ENCODE measurements around the gene NBPF4. TPM values are rescaled to one million over a fixed set of nuclear protein-coding genes. Genes with fewer than 3 reads are reported as not detected.

Gene NBPF4
- total and polyA plus RNA-seq, 5 experiments from 2014 or later, result not detected

DNA sequence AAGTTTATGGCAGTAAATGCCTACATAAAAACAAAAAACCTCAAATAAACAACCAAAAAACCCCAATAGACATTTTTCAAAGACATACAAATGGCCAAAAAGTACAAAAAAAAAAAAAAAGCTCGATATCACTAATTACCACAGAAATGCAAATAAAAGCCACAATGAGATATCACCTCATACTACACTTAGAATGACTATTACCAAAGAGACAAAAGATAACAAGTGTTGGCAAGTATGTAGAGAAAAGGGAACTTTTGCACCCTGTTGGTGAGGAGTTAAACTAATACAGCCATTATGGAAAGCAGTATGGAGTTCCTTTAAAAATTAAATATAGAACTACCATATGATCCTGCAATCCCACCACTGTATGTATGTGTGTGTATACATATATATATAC lies 64.9 kb downstream of the NBPF4 start:
- no peak overlapping the region for H3K27ac Mint-ChIP-seq
- POLR2A ChIA-PET, result no interaction called here

More for the DNA sequence above, 64.9 kb downstream of the NBPF4 start:
- peaks cover 35 to 68% (median 64%) of the 10 kb centered on the region in 3 donors for H3K36me3 Mint-ChIP-seq
- peaks cover 8 to 17% (median 11%) of the 10 kb centered on the region in 4 donors for H3K4me1 Mint-ChIP-seq
- H3K9me3 Mint-ChIP-seq, result peaks cover 0 to 18% (median 4%) of the 10 kb centered on the region in 9 donors
- no peak overlapping the region for H3K4me3 Mint-ChIP-seq
- no peak for DNase-seq
- ATAC-seq, result no peak
- no peaks in the 10 kb centered on the region for H3K27me3 Mint-ChIP-seq

Other genes starting within 250 kb of the NBPF4 start
- gene SLC25A24, start 43.7 kb downstream of the NBPF4 start, total RNA-seq, result 10 to 100 TPM; 11.2 to 12.7 TPM
- gene SLC25A24, start 43.7 kb downstream of the NBPF4 start, polyA plus RNA-seq, result 10 to 100 TPM in 1 of 3 donors, 1 to 10 TPM in 2; 6.4 to 10.2 (median 7.1) TPM
- under 1 TPM in 1 of 2 experiments, not detected in 1; 0.16 TPM for gene NBPF6, start 206.3 kb upstream of the NBPF4 start, total RNA-seq
- not detected for gene NBPF6, start 206.3 kb upstream of the NBPF4 start, polyA plus RNA-seq